Measurements from ENCODE around the gene LCMT1.
A peak's percentile ranks its signal among the peaks of the same experiment; 100 is the strongest.
"Not testable (repeated sequence)": the region's sequence is repeated elsewhere in the genome, so short reads cannot be mapped to it uniquely, and the experiment has no call there.

Gene LCMT1

DNA sequence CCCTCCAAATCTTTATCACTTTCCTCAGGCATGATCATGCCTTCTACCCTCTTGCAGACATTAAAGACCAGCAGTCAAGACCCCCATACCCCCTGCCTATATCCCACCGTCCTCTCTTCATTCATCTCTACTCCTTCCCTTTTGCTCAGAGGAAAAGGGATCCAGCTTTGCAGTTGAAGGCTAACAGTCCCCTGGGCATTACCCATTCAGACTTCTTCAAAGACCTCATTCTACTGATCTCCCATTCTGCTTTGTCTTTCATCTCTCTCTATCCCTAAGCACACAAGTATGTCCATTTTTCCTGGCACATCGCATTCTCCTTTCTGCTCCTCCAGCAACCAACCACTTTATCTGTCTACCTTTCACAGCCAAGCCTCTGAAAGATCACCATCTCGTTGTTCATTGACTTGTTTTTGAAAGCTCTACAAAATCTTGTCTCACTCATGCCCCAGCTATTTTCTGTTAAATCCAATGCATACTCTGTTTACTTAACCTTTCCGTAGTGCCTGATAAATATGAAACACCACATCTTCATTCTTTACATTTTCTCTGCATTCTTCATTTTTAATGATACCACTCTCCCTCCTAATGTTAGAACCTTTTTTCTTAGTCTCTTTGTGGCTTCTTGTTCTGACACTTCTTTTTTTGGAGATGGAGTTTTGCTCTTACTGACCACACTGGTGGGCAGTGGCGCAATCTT lies 14.1 kb upstream of the LCMT1 start:
- no peak for DNase-seq

DNA sequence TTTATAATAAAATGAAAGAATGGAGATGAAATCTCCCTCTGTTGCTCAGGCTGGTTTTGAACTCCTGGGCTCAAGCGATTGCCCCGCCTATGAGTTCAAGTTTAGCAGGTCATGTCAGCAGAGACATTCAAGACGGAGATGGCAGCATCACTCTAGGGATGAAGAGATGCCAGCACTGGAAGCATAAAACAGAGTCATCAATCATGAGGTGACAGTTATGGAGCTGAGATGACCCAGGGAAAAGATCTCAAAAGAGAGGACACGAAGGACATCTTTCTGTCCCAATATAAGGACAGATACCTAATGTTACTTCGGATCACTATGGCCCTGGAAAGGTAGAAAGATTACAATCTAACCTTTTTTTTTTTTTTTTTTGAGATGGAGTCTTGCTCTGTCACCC lies 11.0 kb upstream of the LCMT1 start:
- no peak for DNase-seq

DNA sequence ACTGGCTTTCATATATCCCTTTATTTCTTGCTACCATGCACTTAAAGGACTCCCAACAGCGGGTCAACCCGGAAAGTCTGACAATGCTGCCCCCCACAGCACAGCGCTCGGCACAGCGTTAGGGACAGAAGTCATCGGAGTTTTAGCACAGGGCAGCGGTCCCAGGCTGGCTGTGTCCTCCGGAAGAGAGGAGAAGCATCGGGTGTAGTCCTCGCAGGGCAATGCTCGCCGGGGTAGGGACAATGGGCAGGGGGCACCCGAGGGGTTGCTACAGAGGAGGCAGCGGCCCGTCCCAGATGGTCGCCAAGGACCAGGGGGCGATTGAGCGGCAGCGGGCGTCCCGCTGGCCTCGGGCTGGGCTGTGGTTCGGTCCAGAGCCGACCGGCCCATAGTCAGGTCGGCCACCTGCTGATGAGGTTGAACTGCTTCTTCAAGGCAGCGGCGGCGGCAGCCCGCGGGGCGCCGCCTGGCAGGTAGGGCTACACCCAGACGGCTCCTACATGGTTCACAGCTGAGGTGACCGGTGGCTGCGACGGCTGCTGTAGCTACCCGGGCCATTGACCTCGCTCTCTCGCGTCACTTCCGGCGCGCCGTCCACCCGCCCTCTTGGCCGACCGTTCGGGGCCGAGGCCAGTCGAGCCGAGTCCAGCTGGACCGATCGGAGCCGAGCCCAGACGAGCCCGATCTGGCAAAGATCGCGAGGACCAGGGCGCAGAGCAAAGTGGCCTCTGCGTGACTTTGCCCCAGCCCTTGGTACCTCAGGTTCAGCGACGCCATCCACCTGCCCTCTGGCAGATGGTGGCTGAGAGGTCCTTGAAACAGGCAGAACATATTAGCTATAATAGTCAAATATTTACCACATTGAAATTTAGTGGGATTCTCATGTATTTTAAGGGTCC lies 4.7 kb upstream of the LCMT1 start:
- DNase-seq: peak; percentile 51 to 91

DNA sequence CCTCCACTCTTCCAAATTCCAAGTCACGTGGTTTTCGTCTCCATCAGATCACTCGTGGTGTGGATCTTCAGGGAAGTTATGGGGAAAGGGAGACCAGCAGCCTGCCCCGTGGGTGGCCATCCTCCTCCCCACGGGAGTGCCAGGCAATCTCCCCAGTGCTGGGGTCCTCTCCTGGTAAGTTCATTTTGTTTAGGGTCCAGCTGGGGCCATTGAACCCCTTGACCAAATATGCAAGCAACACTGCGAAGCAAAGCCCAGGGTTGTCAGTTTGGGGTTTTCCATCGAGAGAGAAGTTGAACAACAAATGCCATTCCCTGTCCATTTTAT lies 4.1 kb upstream of the LCMT1 start:
- no peak for DNase-seq

DNA sequence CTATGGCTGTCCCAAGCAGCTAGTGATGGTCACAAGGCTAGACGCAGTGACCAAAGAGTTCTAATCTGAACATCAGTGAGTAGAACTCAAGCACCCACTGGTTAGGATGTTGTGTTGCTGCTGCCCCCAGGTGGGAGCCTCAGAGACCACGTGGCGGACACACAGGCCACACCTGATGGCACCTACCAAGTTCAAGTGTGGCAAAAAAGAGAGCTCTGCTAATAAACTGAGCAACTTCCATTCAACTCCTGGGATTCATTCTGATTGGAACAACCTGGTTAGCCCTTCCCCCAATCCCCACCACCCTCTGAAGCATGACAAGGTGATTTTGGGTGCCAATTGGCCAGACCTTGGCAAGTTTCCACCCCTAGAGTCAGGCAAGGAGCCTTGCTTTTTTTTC lies 3.5 kb upstream of the LCMT1 start:
- DNase-seq: peak; percentile 26 to 48

DNA sequence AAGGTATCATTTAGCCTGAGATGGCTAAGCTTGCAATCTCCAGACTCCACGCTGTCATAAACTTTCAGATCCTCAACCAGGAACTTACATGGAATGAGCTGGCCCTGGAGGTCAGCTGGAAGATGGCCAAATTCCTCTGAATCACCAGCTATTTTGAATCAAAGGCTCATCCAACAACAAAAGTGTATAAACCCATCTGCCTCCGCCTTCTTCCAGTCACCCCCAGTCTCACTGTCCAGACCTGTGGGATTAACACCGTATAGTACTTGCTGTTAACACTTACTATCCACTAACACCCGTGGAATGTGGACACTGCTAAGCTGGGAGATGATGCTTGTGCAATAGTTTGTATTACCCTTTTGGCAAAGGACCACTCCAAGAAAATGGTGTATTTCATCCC lies 1.9 kb upstream of the LCMT1 start:
- no peak for DNase-seq

DNA sequence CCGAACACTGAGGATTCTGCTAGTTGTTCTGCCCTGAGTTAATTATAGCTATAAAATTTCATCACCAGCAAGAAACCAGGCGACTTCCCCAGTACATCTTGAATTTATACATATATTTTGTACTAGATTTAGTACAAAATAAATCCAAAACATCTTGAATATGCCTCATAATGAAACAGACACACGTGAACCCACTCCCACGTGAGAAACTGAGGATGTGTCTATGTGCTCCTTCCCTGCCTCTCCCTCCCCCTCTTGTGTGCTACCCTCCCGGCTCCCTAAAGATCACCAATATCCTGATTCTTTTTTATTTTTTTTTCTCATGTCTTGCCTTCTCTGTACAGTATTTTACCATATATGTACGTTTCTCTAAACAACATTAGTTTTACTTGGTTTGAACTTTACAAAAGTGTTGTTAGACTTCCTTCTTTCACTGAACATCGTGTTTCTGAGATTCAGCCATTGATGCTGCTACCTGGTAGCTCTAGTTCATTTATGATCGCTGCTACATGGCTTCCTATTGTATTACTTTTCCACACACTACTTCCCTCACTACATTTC lies 1.1 kb upstream of the LCMT1 start:
- peak in 1 of 2 experiments; percentile 29 for DNase-seq

DNA sequence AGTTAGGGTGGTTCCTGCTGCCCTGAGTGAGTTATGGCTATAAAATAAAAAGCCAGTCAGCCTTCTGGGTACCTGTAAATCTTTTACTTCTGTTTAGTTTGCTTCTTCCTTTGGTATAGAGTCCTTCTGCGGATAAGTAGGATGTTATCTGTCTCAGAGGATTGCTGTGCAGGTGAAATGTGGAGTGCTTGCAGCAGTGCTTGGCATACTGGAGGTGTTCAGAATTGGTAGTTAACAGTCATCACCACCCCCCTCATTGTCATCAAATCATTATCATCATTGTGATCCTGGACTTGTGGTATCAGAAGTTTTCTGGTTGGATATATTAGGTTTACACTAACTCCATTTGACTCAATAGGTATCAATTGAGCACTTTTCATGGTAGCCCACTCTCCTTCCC lies 2.6 kb downstream of the LCMT1 start:
- no peak for DNase-seq

DNA sequence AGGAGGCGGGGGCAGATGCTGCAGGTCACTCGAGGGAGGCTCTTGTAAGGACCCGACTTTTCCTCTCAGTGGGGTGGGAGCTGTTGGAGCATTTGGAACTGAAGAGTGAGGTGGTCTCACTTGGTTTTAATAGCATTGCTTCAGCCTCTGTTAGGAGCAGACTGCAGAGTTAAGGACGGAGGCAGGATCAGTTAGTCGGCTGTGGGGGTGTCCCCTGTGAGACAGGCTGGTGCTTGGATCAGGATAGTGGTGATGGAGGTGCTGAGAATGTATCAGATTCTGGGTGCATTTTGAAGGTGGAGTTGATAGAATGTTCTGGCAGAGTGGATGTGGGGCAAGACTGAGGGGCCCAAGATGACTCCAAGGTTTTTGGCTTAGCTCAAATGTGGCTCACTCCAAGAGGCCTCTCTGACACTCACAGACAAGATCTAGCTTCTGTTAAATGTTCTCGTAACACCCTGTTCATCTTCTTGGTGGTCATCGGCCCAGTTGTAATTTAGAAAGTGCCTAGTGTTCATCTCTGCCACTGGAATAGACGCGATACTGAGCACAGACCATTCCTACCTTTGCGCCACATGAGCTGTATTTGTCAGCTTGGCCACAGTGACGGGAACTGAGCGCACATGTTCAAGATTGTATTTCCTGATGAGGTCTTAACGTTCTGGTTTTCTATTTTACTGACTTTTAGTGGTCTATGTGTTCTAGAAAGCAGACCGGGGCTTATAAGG lies 7.5 kb downstream of the LCMT1 start:
- DNase-seq: no peak

DNA sequence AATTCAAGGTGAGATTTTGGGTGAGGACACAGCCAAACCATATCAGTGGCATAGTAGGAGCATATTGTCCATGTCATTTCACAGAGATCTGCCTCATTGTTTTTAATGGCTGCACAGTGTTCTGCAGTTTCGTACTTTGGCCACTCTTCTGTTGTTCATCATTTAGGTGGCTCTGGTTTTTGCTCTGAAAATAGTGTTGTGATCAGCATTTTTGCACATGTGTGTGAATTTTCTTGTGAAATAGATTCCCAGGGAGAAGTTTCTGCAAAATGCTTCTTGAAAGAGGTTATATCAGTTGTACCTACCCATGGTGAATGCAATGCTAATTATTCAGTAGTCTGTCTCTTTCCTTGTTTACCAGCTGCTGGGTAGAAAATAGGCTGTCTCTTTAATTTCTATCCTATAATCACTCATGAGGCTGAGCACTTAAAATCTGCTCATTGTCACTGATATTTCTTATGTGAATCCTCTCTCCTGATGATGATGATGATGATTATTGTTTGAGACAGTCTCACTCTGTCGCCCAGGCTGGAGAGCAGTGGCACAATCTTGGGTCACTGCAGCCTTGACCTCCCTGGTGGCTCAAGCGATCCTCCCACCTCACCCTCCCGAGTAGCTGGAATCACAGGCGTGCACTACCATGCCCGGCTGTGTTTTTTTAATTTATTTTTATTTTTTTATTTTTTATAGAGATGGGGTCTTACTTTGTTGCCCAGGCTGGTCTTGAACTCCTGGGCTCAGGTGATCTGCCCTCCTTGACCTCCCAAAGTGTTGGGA lies 10.5 kb downstream of the LCMT1 start:
- DNase-seq: no peak

DNA sequence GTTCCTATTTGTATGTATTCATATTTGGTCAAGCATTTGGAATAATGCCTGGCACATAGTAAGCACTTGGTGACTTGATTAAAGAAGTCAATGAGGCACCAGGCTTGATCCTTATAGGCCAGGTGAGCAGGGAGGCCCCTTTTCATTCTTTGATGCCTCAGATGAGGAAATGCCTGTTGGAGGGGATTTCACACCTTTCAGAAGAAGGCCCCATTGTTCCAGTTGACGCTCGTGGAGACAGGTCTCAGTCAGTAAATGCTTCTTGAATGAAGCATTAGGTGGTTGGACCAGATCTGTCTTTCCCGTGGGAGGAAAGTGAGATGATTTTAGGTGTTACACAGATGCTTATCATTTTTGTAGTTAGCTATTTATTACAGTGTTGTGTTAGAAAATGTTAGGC lies 13.0 kb downstream of the LCMT1 start:
- no peak for DNase-seq

DNA sequence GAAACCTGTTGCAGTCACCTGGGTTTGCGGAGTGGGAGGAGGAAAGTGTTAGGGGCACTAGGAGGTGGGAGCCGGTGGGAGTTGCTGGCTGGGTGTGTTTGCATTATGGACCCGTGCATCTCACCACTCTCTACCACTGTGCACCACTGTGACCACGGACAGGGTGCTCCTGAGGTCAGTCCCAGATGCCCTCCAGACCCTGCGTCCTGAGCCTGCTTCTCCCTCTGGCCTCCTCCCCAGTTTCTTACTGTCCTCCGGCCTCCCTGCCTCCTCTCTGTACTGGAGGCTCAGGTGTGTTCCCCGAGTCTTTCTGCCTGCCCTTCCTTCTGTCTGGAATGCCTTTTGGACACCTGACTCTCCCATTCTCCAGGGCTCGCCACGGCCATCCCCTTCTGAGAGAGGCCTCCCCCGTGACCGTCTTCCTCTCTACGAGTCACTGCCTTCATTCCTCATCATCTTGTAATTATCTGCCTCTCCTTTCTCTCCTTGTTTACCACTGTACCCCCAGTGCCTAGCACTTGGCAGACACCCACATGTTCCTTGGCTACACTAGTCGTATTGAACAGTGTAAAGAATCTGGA lies 14.6 kb downstream of the LCMT1 start:
- not testable (repeated sequence) for DNase-seq

DNA sequence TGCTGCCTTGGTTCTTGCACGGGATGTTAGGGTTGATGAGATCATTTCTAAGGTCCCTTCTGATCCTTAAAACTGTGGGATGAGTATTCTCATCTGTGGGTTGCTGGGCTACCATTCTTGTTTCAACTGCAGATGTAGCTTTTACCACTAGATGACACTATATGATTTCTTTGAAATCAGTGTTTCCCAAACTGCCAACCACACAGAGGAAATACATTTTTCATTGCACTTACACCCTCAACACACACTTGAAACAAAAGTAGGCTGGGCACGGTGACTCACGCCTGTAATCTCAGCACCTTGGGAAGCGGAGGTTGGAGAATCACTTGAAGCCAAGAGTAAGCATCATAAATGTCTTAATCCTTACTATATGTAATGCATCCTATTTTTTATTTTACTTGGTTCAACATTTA lies 15.3 kb downstream of the LCMT1 start:
- peak in 1 of 2 experiments; percentile 7 for DNase-seq

DNA sequence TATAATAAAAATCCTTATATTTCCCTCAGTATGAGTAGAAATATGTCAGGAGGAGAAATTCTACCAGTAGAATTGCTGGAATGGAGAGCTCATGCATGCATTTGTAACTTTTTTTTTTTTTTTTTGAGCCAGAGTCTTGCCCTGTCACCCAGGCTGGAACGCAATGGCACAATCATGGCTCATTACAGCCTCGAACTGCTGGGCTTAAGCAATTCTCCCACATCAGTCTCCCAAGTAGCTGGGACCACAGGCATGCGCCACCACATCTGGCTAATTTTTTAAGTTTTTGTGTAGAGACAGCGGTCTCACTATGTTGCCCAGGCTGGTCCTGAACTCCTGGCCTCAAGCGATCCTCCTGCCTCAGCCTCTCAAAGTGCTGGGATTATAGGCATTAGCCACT lies 21.2 kb downstream of the LCMT1 start:
- DNase-seq: not testable (repeated sequence)

DNA sequence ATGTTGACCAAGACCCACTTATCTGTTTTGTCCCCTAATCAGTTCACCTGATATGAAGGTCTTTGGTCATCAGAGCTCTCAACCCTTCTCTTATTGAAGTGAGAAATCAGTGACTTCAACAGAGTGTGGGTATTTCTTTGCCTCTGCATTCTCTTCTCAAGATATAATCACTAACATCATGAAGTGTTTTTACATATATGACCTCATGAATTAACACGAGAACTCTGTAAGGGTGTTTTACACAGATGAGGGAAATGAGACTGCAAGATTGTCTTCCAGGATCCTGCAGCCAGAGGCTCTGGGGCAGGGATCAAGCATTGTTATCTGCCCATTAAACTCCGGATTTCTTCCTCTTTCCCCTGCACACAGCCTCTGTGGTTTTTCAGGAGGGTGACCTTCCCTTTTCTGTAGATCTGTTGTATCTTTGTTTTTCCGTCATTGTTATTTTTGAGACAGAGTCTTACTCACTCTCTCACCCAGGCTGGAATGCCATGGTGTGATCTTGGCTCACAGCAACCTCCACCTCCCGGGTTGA lies 22.7 kb downstream of the LCMT1 start:
- DNase-seq: no peak

DNA sequence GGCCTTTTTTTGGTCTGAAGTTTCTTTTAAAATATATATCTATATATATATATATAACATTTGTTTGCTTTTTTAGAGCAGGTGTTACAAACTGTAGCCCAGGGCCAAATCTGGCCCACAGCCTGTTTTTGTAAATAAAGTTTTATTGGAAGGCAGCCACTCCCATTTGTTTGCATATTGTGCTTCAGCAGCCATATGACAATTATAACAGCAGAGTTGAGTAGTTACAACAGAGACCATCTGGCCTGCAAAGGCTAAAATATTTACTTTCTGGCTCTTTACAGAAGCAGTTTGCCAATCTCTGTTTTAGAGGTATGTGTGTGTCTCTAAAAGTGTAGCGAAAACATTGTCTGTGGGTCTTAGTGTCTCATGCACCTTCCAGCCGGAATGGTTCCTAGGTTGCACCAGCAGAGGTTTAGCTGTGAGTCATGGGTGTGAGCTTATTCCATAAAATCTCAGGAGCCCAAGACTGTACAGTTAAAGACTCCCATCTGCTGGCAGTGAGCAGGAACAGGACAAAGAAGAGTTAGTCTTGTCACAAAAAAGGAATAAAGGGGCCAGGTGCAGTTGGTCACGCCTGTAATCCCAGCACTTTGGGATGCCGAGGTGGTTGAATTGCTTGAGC lies 23.8 kb downstream of the LCMT1 start:
- no peak for DNase-seq

DNA sequence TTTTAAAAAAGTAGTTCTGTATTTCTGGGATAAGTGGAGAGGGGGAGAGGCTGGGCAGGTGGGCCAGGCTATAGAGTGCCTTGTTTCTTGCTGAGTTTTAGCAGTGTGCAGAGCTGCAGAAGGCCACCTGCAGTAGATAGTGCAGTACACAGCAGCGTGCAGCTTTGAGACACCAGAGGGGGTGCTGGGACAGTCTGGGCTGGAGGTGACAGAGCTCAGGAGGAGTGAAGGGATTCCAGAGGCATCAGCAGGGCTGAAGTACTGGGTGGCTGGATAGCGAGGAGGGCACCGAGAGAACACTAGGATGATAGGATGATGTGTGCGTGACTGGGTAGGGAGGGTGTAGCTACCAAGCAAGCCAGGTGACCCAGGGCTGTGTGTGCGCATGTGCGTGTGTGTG lies 26.6 kb downstream of the LCMT1 start:
- DNase-seq: no peak

DNA sequence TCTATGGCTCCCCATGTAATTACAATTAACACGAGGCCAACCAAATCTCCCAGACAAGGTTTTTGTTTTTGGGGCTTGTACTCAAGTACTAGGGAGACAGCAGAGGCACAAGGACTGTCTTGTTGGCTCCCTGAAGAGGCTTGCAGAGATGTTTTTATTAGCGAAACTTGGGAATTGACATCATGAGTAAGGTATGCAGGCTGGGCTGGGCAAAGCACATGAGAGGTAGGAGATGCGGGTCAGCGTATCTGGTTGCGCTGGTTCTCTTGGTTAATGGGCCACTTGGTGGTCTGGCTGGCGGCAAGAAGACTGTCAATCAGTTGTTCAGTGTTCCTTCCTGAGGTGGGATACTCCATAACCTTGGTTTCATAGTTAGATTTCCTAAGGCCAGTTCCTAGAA lies 28.9 kb downstream of the LCMT1 start:
- no peak for DNase-seq

DNA sequence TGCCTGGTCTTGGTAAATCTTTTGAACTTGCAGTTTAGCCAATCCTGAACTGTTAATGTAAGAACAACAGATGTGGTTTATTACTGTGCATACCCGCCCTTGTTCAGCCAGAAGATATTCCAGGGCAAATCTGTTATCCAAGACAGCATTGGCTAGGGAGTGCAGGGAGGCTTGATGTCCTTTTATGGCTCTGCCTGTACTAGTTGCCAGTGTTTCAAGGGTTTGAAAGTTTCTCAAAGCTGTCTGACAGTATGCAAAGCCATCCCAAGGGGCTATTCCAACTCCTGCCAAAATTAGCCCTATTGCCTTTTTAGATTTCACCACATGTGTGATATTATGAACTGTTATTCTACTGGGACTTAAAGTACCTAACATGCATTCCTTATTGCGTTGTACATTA lies 30.1 kb downstream of the LCMT1 start:
- no peak for DNase-seq

DNA sequence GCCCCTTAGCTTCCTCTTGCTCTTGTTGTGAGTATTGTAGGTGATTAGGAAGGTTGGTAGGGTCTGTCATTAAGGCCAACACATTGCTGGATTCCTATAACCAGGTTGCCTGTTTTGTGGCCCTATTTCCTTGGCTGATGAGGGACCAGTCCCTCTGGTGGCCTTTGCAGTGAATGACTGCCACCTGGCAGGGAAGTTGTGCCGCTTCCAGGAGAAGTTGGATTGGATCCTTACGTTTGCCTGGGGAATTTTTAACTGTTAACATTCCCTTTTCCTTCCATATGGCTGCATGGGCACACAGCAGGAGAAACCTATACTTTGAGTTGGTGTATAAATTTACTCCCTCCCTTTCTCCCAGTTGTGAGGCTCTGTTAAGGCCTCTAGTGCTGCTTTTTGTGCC lies 32.4 kb downstream of the LCMT1 start:
- DNase-seq: no peak

DNA sequence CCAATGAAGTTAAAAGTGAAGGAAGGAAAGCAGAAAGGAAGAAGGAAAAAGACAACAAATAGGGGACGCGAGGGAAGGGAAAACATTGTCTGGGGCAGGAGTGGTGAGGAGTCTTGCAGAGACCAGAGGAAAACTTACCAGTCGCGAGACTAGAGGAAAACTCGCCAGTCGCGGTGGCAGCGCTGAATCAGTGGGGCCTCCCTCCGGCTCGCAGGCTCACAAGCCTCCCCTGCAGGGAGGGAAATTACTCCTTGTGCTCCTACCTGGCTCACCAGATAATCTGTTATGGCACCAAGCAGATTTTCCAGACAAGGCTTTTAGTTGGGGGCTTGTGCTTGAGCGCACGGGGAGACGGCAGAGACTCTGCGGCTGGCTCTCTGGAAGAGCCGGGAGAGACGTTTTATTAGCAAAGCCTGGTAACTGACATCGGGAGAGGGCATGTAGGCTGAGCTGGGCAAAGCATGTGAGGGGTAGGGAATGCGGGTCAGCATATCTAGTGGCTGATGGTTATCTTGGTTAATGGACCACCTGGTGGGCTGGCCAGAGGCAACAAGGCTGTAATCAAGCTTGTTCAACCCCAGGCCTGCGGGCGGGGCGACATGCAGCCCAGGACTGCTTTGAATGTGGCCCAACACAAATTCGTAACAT lies 37.1 kb downstream of the LCMT1 start:
- DNase-seq: no peak

Measured in NCI-H526 (cell line).